Neutrophil (primary cell): Measurements from ENCODE around the gene HNRNPH3.

Source experiments
- H3K27ac ChIP-seq: fragments of 200-600 bp; sonication (generic); 2 replicates; pipeline ENCODE4 v1.5.1; 2016; ENCODE audit warnings: mild to moderate bottlenecking, moderate library complexity
- H3K27me3 ChIP-seq: fragments of 200-600 bp; sonication (generic); 2 replicates; pipeline ENCODE4 v1.6.0; 2016; ENCODE audit warnings: mild to moderate bottlenecking
- H3K36me3 ChIP-seq: fragments of 200-600 bp; sonication (generic); 2 replicates; pipeline ENCODE4 v1.5.1; 2017
- H3K4me1 ChIP-seq, 2 experiments: fragments of 200-600 bp in 1 of 2; sonication (generic) in 1 of 2; 1 replicate in 1 of 2; 2 replicates in 1 of 2; pipeline versions ENCODE4 v1.5.1 to v1.6.1; 2013 to 2016; ENCODE audit warnings: low read depth in 1 of 2, low read length in 1 of 2, mild to moderate bottlenecking in 1 of 2, moderate library complexity in 1 of 2; ENCODE audit not compliant: control insufficient read depth in 1 of 2, insufficient read depth in 1 of 2
- H3K4me3 ChIP-seq, 2 experiments: fragments of 200-600 bp in 1 of 2; sonication (generic) in 1 of 2; 1 replicate in 1 of 2; 2 replicates in 1 of 2; pipeline ENCODE4 v1.5.1; 2013 to 2016; ENCODE audit warnings: low read depth in 1 of 2, low read length in 1 of 2, mild to moderate bottlenecking in 1 of 2, moderate library complexity in 1 of 2
- H3K9me3 ChIP-seq: fragments of 200-600 bp; sonication (generic); 2 replicates; pipeline ENCODE4 v1.5.1; 2016
- CTCF ChIP-seq: fragments of 200-600 bp; sonication (generic); IDR thresholded peaks from 2 replicates; pipeline ENCODE4 v1.5.1; 2016; ENCODE audit warnings: antibody characterized with exemption

The HNRNPH3 gene

GRCh38 chr10:68359189-68359588 is 27.3 kb downstream of the HNRNPH3 start:
- H3K4me3 ChIP-seq = no peak overlapping the region
- no peaks in the 10 kb centered on the region for H3K4me1 ChIP-seq
- H3K27ac ChIP-seq = no peak overlapping the region
- H3K36me3 ChIP-seq = peaks cover 54% of the 10 kb centered on the region
- no peaks in the 10 kb centered on the region for H3K9me3 ChIP-seq
- no peak for TF ChIP-seq CTCF
- no peaks in the 10 kb centered on the region for H3K27me3 ChIP-seq

GRCh38 chr10:68362590-68362989 is 30.7 kb downstream of the HNRNPH3 start:
- no peak overlapping the region for H3K27ac ChIP-seq
- H3K4me1 ChIP-seq = no peaks in the 10 kb centered on the region
- peaks cover 45% of the 10 kb centered on the region for H3K36me3 ChIP-seq
- no peaks in the 10 kb centered on the region for H3K27me3 ChIP-seq
- TF ChIP-seq CTCF = no peak
- H3K9me3 ChIP-seq = no peaks in the 10 kb centered on the region
- no peak overlapping the region for H3K4me3 ChIP-seq

- H3K27me3 ChIP-seq = no peaks in the 10 kb centered on the region
- no peak overlapping the region for H3K4me3 ChIP-seq
- no peaks in the 10 kb centered on the region for H3K4me1 ChIP-seq
- no peaks in the 10 kb centered on the region for H3K9me3 ChIP-seq
- peaks cover 38% of the 10 kb centered on the region for H3K36me3 ChIP-seq
- H3K27ac ChIP-seq = no peak overlapping the region
- TF ChIP-seq CTCF = no peak
Observed at GRCh38 chr10:68364101-68364886, 32.4 kb downstream of the HNRNPH3 start.

- TF ChIP-seq CTCF = no peak
- Histone ChIP-seq H3K27me3 (no peaks in the 10 kb centered on the region), H3K27ac (no peak overlapping the region), H3K4me1 (no peaks in the 10 kb centered on the region), H3K4me3 (no peak overlapping the region), H3K36me3 (peaks cover 41% of the 10 kb centered on the region), H3K9me3 (no peaks in the 10 kb centered on the region)
Observed at GRCh38 chr10:68365611-68366010, 33.7 kb downstream of the HNRNPH3 start.

- TF ChIP-seq CTCF = no peak
- Histone ChIP-seq H3K4me3 (no peak overlapping the region), H3K4me1 (no peaks in the 10 kb centered on the region), H3K9me3 (no peaks in the 10 kb centered on the region), H3K27ac (no peak overlapping the region), H3K27me3 (no peaks in the 10 kb centered on the region), H3K36me3 (peaks cover 33% of the 10 kb centered on the region)
Observed at GRCh38 chr10:68366600-68366999, 34.7 kb downstream of the HNRNPH3 start.
